Tibial nerve (tissue), 4 donors: ENCODE data around the gene GDPGP1. TPM values are rescaled to one million over a fixed set of nuclear protein-coding genes. Genes with fewer than 3 reads are reported as not detected.

ENCODE experiments used
- DNase-seq, 2 donors: peaks; one replicate each; pipeline ENCODE4 v3.0.0-alpha.2; 2019; ENCODE audit warnings: low spot score in 2 of 2
- H3K27ac ChIP-seq, 4 donors: fragments of 200-600 bp; sonication (generic) in 3 of 4; one replicate each; pipeline ENCODE4 v1.5.1; 2017 to 2019; ENCODE audit warnings: mild to moderate bottlenecking in 1 of 4
- H3K27me3 ChIP-seq, 2 donors: fragments of 200-600 bp; sonication (generic) in 1 of 2; one replicate each; pipeline versions ENCODE4 v1.5.1 to v1.6.0; 2017 to 2019
- H3K36me3 ChIP-seq, 3 donors: fragments of 200-600 bp; sonication (generic); one replicate each; pipeline ENCODE4 v1.5.1; 2018 to 2019
- H3K4me1 ChIP-seq, 4 donors: fragments of 200-600 bp; sonication (generic) in 3 of 4; one replicate each; pipeline ENCODE4 v1.5.1; 2017 to 2019
- H3K4me3 ChIP-seq, 4 donors: fragments of 200-600 bp; sonication (generic) in 3 of 4; one replicate each; pipeline ENCODE4 v1.5.1; 2017 to 2019; ENCODE audit warnings: mild to moderate bottlenecking in 1 of 4, moderate library complexity in 1 of 4
- H3K9me3 ChIP-seq, 4 donors: fragments of 200-600 bp; sonication (generic) in 3 of 4; one replicate each; pipeline ENCODE4 v1.5.1; 2017 to 2019
- CTCF ChIP-seq, 5 experiments: fragments of 200-600 bp in 3 of 5; fragments of 450-650 bp in 2 of 5; sonication (generic) in 3 of 5; IDR thresholded peaks; one replicate each; pipeline ENCODE4 v1.5.1; 2016 to 2019; ENCODE audit warnings: antibody characterized with exemption in 5 of 5, mild to moderate bottlenecking in 3 of 5, moderate library complexity in 2 of 5
- EP300 ChIP-seq, 2 donors: sonication (generic); formaldehyde crosslinking; IDR thresholded peaks; one replicate each; pipeline ENCODE4 v1.6.1; 2017; ENCODE audit warnings: antibody characterized with exemption in 2 of 2, mild to moderate bottlenecking in 1 of 2
- POLR2A ChIP-seq, 2 donors: fragments of 450-650 bp; IDR thresholded peaks; one replicate each; pipeline ENCODE4 v1.6.1; 2017; ENCODE audit warnings: antibody characterized with exemption in 2 of 2, mild to moderate bottlenecking in 2 of 2, moderate library complexity in 2 of 2
- WGBS, 2 donors: methylation state at CpG; one replicate each; pipeline ENCODE4 v1.1.5; 2018; 5-methylcytosine and 5-hydroxymethylcytosine counted together
- total RNA-seq, 4 donors: library from RNA; depleted of rRNA; stranded (reverse); fragments of >200 nt; gene quantifications; one replicate each; pipeline ENCODE4 v1.1.0, GENCODE V29; 2016

The GDPGP1 gene
- total RNA-seq, 4 donors from 2014 or later, result 1.4 to 6.9 (median 4.9) TPM

GRCh38 chr15:90265271-90266060 lies 31.5 kb downstream of the GDPGP1 start, which contains the start of gene NGRN:
NGRN (plus strand) TSS chr15:90265672; CDS start chr15:90265713, 41 bp downstream.
- Histone ChIP-seq H3K4me3 (peak within 1 kb of the TSS; percentile 64 to 85 (median 80)), H3K9me3 (no peaks in the 10 kb centered on the region), H3K27me3 (no peaks in the 10 kb centered on the region), H3K27ac (peak within 1 kb of the TSS; percentile 84 to 95 (median 93)), H3K4me1 (peaks cover 0 to 48% (median 43%) of the 10 kb centered on the region in 4 donors), H3K36me3 (peaks cover 0 to 23% (median 2%) of the 10 kb centered on the region in 3 donors)
- 0% methylated on average over 13 to 24 of the region's 59 CpGs for WGBS, 2 donors
- peak; percentile 80 to 88 for DNase-seq
- peak; percentile 58 to 98 for TF ChIP-seq EP300 (IDR thresholded peaks at IDR 0.05)
- TF ChIP-seq POLR2A (IDR thresholded peaks at IDR 0.05), result peak; percentile 83 to 91
- TF ChIP-seq CTCF (IDR thresholded peaks at IDR 0.05), result peak in 1 of 5 experiments; percentile 19

GRCh38 chr15:90266061-90266431 lies 32.0 kb downstream of the GDPGP1 start:
- peak in 1 of 2 donors; percentile 31 for DNase-seq
- 1% methylated on average over 16 of the region's 16 CpGs for WGBS, 2 donors
- H3K27ac ChIP-seq, result peak overlapping the region; percentile 84 to 95 (median 93)

GRCh38 chr15:90266485-90266884 lies 32.5 kb downstream of the GDPGP1 start:
- 5 to 7% methylated on average over 15 of the region's 15 CpGs for WGBS, 2 donors
- peak overlapping the region; percentile 84 to 95 (median 93) for H3K27ac ChIP-seq

More at GRCh38 chr15:90266061-90266431, 32.0 kb downstream of the GDPGP1 start:
- Histone ChIP-seq H3K4me1 (peaks cover 0 to 48% (median 43%) of the 10 kb centered on the region in 4 donors), H3K36me3 (peaks cover 0 to 29% (median 7%) of the 10 kb centered on the region in 3 donors), H3K9me3 (no peaks in the 10 kb centered on the region), H3K27me3 (no peaks in the 10 kb centered on the region), H3K4me3 (peak overlapping the region; percentile 64 to 85 (median 80))
- no peak for TF ChIP-seq EP300 (IDR thresholded peaks at IDR 0.05)
- TF ChIP-seq CTCF (IDR thresholded peaks at IDR 0.05), result no peak
- no peak for TF ChIP-seq POLR2A (IDR thresholded peaks at IDR 0.05)

GRCh38 chr15:90268415-90268814 lies 34.4 kb downstream of the GDPGP1 start:
- Histone ChIP-seq H3K27me3 (no peaks in the 10 kb centered on the region), H3K9me3 (no peaks in the 10 kb centered on the region), H3K27ac (no peak overlapping the region), H3K36me3 (peaks cover 0 to 53% (median 12%) of the 10 kb centered on the region in 3 donors), H3K4me1 (peaks cover 0 to 61% (median 43%) of the 10 kb centered on the region in 4 donors), H3K4me3 (no peak overlapping the region)
- no peak for TF ChIP-seq EP300 (IDR thresholded peaks at IDR 0.05)
- no peak for TF ChIP-seq CTCF (IDR thresholded peaks at IDR 0.05)
- no peak for TF ChIP-seq POLR2A (IDR thresholded peaks at IDR 0.05)
- no peak for DNase-seq
- 19 to 33% methylated on average over 1 of the region's 1 CpG for WGBS, 2 donors

More at GRCh38 chr15:90266485-90266884, 32.5 kb downstream of the GDPGP1 start:
- H3K4me3 ChIP-seq, result peak overlapping the region; percentile 64 to 85 (median 80)
- no peaks in the 10 kb centered on the region for H3K27me3 ChIP-seq
- peaks cover 0 to 34% (median 10%) of the 10 kb centered on the region in 3 donors for H3K36me3 ChIP-seq
- no peaks in the 10 kb centered on the region for H3K9me3 ChIP-seq
- TF ChIP-seq POLR2A (IDR thresholded peaks at IDR 0.05) (no peak), EP300 (IDR thresholded peaks at IDR 0.05) (no peak), CTCF (IDR thresholded peaks at IDR 0.05) (no peak)
- DNase-seq, result no peak
- peaks cover 0 to 52% (median 43%) of the 10 kb centered on the region in 4 donors for H3K4me1 ChIP-seq
